ENCODE data around the gene ERCC2. TPM values are rescaled to one million over a fixed set of nuclear protein-coding genes. Genes with fewer than 3 reads are reported as not detected.
"Not testable (repeated sequence)": the region's sequence is repeated elsewhere in the genome, so short reads cannot be mapped to it uniquely, and the experiment has no call there.

ERCC2 gene
- total and polyA plus RNA-seq, 4 experiments from 2014 or later = 5.1 to 19.3 (median 13.5) TPM

DNA sequence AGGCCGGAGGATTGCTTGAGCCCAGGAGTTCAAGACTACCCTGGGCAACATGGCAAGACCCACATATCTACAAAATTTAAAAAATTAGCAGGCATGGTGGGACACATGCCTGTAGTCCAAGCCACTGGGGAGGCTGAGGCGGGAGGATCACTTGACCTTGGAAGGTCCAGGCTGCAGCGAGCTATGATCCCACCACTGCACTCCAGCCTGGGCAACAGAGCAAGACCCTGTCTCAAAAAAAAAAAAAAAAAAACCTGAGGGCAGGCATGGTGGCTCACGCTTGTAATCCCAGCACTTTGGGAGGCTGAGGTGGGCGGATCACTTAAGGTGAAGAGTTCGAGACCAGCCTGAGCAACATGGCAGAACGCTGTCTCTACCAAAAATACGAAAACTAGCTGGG lies 61.1 kb downstream of the ERCC2 start:
- H3K9me3 ChIP-seq (ENCODE audit: control insufficient read depth in 1 of 2, low read length in 2 of 2); intact Hi-C loops (cut with micrococcal nuclease); H3K4me1 Mint-ChIP-seq; POLR2A ChIA-PET (ENCODE audit: partially characterized antibody); H3K27ac ChIP-seq (ENCODE audit: low read depth, low read length); H3K36me3 Mint-ChIP-seq; CTCF ChIA-PET (ENCODE audit: partially characterized antibody); H3K36me3 ChIP-seq (ENCODE audit: insufficient read depth, low read length); H3K27me3 ChIP-seq (ENCODE audit: insufficient read depth, low read length); H3K27me3 Mint-ChIP-seq; H3K4me3 ChIP-seq (ENCODE audit: low read length in 2 of 2); H3K4me1 ChIP-seq (ENCODE audit: insufficient read depth, low read length); DNase-seq; H3K9me3 Mint-ChIP-seq; H3K4me3 Mint-ChIP-seq: not testable (repeated sequence)
- H3K27ac Mint-ChIP-seq = peak overlapping the region in 1 of 7 donors; percentile 12

- intact Hi-C loops (cut with micrococcal nuclease) = no loop called here
- POLR2A ChIA-PET (ENCODE audit: partially characterized antibody) = no interaction called here
- Histone ChIP-seq H3K4me3 (ENCODE audit: low read length in 2 of 2) (no peak overlapping the region), H3K36me3 (ENCODE audit: insufficient read depth, low read length) (no peaks in the 10 kb centered on the region), H3K9me3 (ENCODE audit: control insufficient read depth in 1 of 2, low read length in 2 of 2) (no peaks in the 10 kb centered on the region), H3K4me1 (ENCODE audit: insufficient read depth, low read length) (no peaks in the 10 kb centered on the region), H3K27me3 (ENCODE audit: insufficient read depth, low read length) (no peaks in the 10 kb centered on the region), H3K27ac (ENCODE audit: low read depth, low read length) (no peak overlapping the region)
- Mint-ChIP-seq H3K27me3 (no peaks in the 10 kb centered on the region), H3K9me3 (no peaks in the 10 kb centered on the region), H3K36me3 (peaks cover 1 to 6% of the 10 kb centered on the region in 2 donors), H3K27ac (no peak overlapping the region), H3K4me3 (no peak overlapping the region), H3K4me1 (peaks cover 0 to 5% (median under 1%) of the 10 kb centered on the region in 4 donors)
- DNase-seq = no peak
- CTCF ChIA-PET (ENCODE audit: partially characterized antibody) = interaction anchor here (0.7 kb wide), 1 partner anchor 13 kb away, joined by 3 read pairs; no protein-coding TSS in a partner anchor
These were observed 63.0 kb downstream of the ERCC2 start for GRCh38 chr19:45307361-45307760.

GRCh38 chr19:45306518-45307027 lies 63.8 kb downstream of the ERCC2 start:
- H3K27ac ChIP-seq (ENCODE audit: low read depth, low read length) = no peak overlapping the region
- no peaks in the 10 kb centered on the region for H3K36me3 ChIP-seq (ENCODE audit: insufficient read depth, low read length)
- POLR2A ChIA-PET (ENCODE audit: partially characterized antibody) = no interaction called here
- intact Hi-C loops (cut with micrococcal nuclease) = no loop called here
- H3K4me3 ChIP-seq (ENCODE audit: low read length in 2 of 2) = no peak overlapping the region
- no peaks in the 10 kb centered on the region for H3K9me3 Mint-ChIP-seq
- H3K4me1 Mint-ChIP-seq = peaks cover 0 to 5% (median under 1%) of the 10 kb centered on the region in 4 donors
- H3K4me3 Mint-ChIP-seq = no peak overlapping the region
- H3K27ac Mint-ChIP-seq = no peak overlapping the region
- no peaks in the 10 kb centered on the region for H3K27me3 ChIP-seq (ENCODE audit: insufficient read depth, low read length)
- no peaks in the 10 kb centered on the region for H3K9me3 ChIP-seq (ENCODE audit: control insufficient read depth in 1 of 2, low read length in 2 of 2)
- no peaks in the 10 kb centered on the region for H3K27me3 Mint-ChIP-seq
- CTCF ChIA-PET (ENCODE audit: partially characterized antibody) = interaction anchor here (1.2 kb wide), 1 partner anchor 33 kb away, joined by 3 read pairs; no protein-coding TSS in a partner anchor
- H3K36me3 Mint-ChIP-seq = peaks cover 1 to 6% of the 10 kb centered on the region in 2 donors
- no peak for DNase-seq
- H3K4me1 ChIP-seq (ENCODE audit: insufficient read depth, low read length) = no peaks in the 10 kb centered on the region

GRCh38 chr19:45306040-45306439 lies 64.3 kb downstream of the ERCC2 start:
- no peak overlapping the region for H3K4me3 ChIP-seq (ENCODE audit: low read length in 2 of 2)
- ChIA-PET CTCF (ENCODE audit: partially characterized antibody) (interaction anchor here (1.2 kb wide), 1 partner anchor 33 kb away, joined by 3 read pairs; no protein-coding TSS in a partner anchor), POLR2A (ENCODE audit: partially characterized antibody) (no interaction called here)
- Mint-ChIP-seq H3K27me3 (no peaks in the 10 kb centered on the region), H3K4me1 (peaks cover 0 to 5% (median under 1%) of the 10 kb centered on the region in 4 donors), H3K27ac (no peak overlapping the region), H3K4me3 (no peak overlapping the region), H3K9me3 (no peaks in the 10 kb centered on the region), H3K36me3 (peaks cover 1 to 6% of the 10 kb centered on the region in 2 donors)
- no peaks in the 10 kb centered on the region for H3K9me3 ChIP-seq (ENCODE audit: control insufficient read depth in 1 of 2, low read length in 2 of 2)
- H3K27ac ChIP-seq (ENCODE audit: low read depth, low read length) = no peak overlapping the region
- intact Hi-C loops (cut with micrococcal nuclease) = no loop called here
- DNase-seq = no peak
- no peaks in the 10 kb centered on the region for H3K4me1 ChIP-seq (ENCODE audit: insufficient read depth, low read length)
- H3K27me3 ChIP-seq (ENCODE audit: insufficient read depth, low read length) = no peaks in the 10 kb centered on the region
- H3K36me3 ChIP-seq (ENCODE audit: insufficient read depth, low read length) = no peaks in the 10 kb centered on the region

GRCh38 chr19:45305421-45305820 lies 65.0 kb downstream of the ERCC2 start:
- POLR2A ChIA-PET (ENCODE audit: partially characterized antibody) = no interaction called here
- H3K27ac ChIP-seq (ENCODE audit: low read depth, low read length) = no peak overlapping the region
- H3K4me1 ChIP-seq (ENCODE audit: insufficient read depth, low read length) = no peaks in the 10 kb centered on the region
- no peak overlapping the region for H3K4me3 ChIP-seq (ENCODE audit: low read length in 2 of 2)
- Mint-ChIP-seq H3K27ac (no peak overlapping the region), H3K27me3 (no peaks in the 10 kb centered on the region), H3K9me3 (no peaks in the 10 kb centered on the region), H3K36me3 (peaks cover 1 to 6% of the 10 kb centered on the region in 2 donors), H3K4me1 (peaks cover 0 to 5% (median under 1%) of the 10 kb centered on the region in 4 donors), H3K4me3 (no peak overlapping the region)
- no peaks in the 10 kb centered on the region for H3K9me3 ChIP-seq (ENCODE audit: control insufficient read depth in 1 of 2, low read length in 2 of 2)
- H3K36me3 ChIP-seq (ENCODE audit: insufficient read depth, low read length) = no peaks in the 10 kb centered on the region
- intact Hi-C loops (cut with micrococcal nuclease) = no loop called here
- no peak for DNase-seq
- no peaks in the 10 kb centered on the region for H3K27me3 ChIP-seq (ENCODE audit: insufficient read depth, low read length)
- CTCF ChIA-PET (ENCODE audit: partially characterized antibody) = interaction anchor here (1.2 kb wide), 1 partner anchor 34 kb away, joined by 3 read pairs; no protein-coding TSS in a partner anchor

- no peak overlapping the region for H3K4me3 ChIP-seq (ENCODE audit: low read length in 2 of 2)
- Mint-ChIP-seq H3K27me3 (no peaks in the 10 kb centered on the region), H3K36me3 (peaks cover 4 to 8% of the 10 kb centered on the region in 2 donors), H3K27ac (peak overlapping the region in 2 of 7 donors; percentile 36 to 88), H3K4me1 (peaks cover 0 to 5% (median under 1%) of the 10 kb centered on the region in 4 donors), H3K9me3 (no peaks in the 10 kb centered on the region), H3K4me3 (no peak overlapping the region)
- H3K9me3 ChIP-seq (ENCODE audit: control insufficient read depth in 1 of 2, low read length in 2 of 2) = no peaks in the 10 kb centered on the region
- CTCF ChIA-PET (ENCODE audit: partially characterized antibody) = no interaction called here
- DNase-seq = no peak
- H3K36me3 ChIP-seq (ENCODE audit: insufficient read depth, low read length) = no peaks in the 10 kb centered on the region
- H3K27ac ChIP-seq (ENCODE audit: low read depth, low read length) = no peak overlapping the region
- H3K27me3 ChIP-seq (ENCODE audit: insufficient read depth, low read length) = no peaks in the 10 kb centered on the region
- intact Hi-C loops (cut with micrococcal nuclease) = no loop called here
- H3K4me1 ChIP-seq (ENCODE audit: insufficient read depth, low read length) = no peaks in the 10 kb centered on the region
- POLR2A ChIA-PET (ENCODE audit: partially characterized antibody) = interaction anchor here (0.6 kb wide), 1 partner anchor 118 kb away, joined by 4 read pairs; no protein-coding TSS in a partner anchor
These were observed 65.4 kb downstream of the ERCC2 start for GRCh38 chr19:45305007-45305406.

DNA sequence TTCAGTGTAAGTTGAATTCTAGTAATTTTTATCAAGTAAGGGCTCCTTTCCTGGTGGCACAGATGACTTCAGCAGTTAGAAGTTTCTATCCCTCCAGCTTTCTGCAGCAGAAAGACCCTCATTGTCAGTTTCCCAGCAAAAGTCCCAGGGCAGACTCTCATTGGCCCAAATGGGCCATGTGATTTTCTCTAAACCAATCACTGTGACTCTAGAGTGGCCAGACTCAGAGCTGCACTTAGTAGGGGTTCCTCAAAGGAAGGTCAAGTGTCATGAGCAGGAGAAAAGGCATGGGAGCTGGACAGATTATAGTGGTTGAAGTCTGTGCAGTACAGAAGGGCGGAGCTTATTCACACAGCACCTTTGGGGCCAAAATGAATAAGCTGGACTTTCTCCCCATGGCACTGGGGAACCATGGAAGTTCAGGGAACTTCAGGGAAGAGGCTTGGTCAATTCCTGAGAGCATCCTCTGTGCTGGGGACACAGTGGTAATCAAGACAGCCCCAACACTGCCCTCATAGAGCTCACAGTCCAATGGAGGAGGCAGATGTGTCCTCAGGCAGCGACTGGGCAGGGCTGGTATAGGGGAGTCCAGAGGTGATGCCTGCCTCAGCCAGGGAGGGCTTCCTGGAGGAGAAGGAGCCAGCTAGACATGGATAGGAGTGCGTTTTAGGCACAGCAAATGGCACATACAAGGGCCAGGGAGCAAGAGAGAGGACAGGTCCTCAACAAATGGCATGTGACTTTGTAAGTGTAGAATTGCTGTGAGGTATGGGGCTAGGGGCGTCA lies 66.0 kb downstream of the ERCC2 start:
- H3K4me1 Mint-ChIP-seq = peaks cover 0 to 5% (median 1%) of the 10 kb centered on the region in 4 donors
- ChIA-PET CTCF (ENCODE audit: partially characterized antibody) (no interaction called here), POLR2A (ENCODE audit: partially characterized antibody) (interaction anchor here (0.6 kb wide), 1 partner anchor 118 kb away, joined by 4 read pairs; no protein-coding TSS in a partner anchor)
- no peaks in the 10 kb centered on the region for H3K27me3 Mint-ChIP-seq
- H3K4me3 ChIP-seq (ENCODE audit: low read length in 2 of 2) = no peak overlapping the region
- peaks cover 7 to 15% of the 10 kb centered on the region in 2 donors for H3K36me3 Mint-ChIP-seq
- no peaks in the 10 kb centered on the region for H3K4me1 ChIP-seq (ENCODE audit: insufficient read depth, low read length)
- intact Hi-C loops (cut with micrococcal nuclease) = no loop called here
- no peaks in the 10 kb centered on the region for H3K27me3 ChIP-seq (ENCODE audit: insufficient read depth, low read length)
- H3K36me3 ChIP-seq (ENCODE audit: insufficient read depth, low read length) = peaks cover 3% of the 10 kb centered on the region
- no peak overlapping the region for H3K4me3 Mint-ChIP-seq
- H3K9me3 ChIP-seq (ENCODE audit: control insufficient read depth in 1 of 2, low read length in 2 of 2) = no peaks in the 10 kb centered on the region
- no peak for DNase-seq
- H3K27ac ChIP-seq (ENCODE audit: low read depth, low read length) = no peak overlapping the region
- peak overlapping the region in 2 of 7 donors; percentile 2 to 88 for H3K27ac Mint-ChIP-seq
- H3K9me3 Mint-ChIP-seq = no peaks in the 10 kb centered on the region
